Activated naive CD4-positive, alpha-beta T cell (primary cell): Measurements from ENCODE around the gene TTC3.
A peak's percentile ranks its signal among the peaks of the same experiment; 100 is the strongest.
"Not testable (repeated sequence)": the region's sequence is repeated elsewhere in the genome, so short reads cannot be mapped to it uniquely, and the experiment has no call there.

ENCODE experiments used
- DNase-seq, 4 experiments: peaks; one replicate each; lab custom pipeline; 2025; lab: John Stamatoyannopoulos, UW

Gene TTC3

DNA sequence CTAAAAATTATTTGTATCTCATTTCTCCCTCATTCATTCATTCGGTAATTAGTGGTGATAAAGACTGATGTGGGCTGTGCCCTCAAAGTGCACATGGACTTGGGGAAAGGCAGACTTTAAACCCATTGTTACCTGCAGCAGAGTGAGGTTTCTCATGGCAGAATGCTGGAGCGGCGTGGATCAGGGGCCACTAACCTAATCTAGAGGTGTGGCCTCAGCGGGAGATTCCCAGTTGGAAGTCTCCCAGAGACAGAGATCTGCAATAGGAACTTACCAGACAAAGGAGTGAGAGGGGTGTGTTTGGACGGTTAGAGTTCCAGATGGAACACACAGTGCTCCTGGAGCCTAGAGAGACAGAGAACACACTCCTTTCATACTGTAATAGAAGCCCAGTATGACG is 120.6 kb downstream of the TTC3 start:
- no peak for DNase-seq

- no peak for DNase-seq
Measured at GRCh38 chr21:37195059-37195458, 122.0 kb downstream of the TTC3 start.

GRCh38 chr21:37195610-37196009 is 122.6 kb downstream of the TTC3 start:
- no peak for DNase-seq

DNA sequence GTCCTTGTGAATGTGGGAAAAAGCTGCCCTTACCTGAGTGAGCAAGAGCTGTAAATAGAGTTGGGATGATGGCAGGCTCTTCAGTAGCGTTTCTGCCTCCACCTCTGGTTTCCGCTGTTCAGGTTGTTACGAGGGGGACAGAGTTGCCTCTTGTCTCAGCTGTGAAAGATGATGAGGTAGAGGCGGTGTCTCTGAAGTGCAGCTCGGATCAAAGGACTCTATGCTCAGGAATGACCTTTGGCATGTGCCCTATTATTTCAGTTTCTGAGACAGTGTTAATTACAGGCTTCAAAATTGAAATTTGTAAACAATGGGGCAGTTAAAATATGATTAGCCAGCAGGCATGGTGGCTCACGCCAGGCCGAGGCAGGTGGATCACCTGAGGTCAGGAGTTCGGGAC is 123.8 kb downstream of the TTC3 start:
- no peak for DNase-seq

DNA sequence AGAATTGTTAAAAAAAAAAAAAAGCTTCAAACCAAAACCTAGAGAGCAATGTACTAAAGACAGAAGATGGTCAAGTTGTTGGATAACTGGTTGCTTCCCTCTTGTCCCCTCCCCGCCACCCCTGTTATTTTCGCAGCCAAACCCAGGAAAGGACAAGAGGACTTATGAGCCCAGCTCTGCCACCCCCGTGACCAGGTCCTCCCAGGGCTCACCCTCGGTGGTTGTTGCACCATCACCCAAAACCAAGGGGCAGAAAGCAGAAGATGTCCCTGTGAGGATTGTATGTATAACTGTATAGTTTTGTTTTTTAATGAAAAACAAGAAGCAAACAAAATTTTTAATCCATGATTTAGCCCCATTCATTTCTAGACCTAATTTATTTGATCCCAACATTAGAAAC is 124.7 kb downstream of the TTC3 start:
- DNase-seq: no peak

GRCh38 chr21:37199057-37199924 is 126.2 kb downstream of the TTC3 start:
- no peak for DNase-seq

GRCh38 chr21:37200641-37201480 is 127.8 kb downstream of the TTC3 start:
- no peak for DNase-seq

DNA sequence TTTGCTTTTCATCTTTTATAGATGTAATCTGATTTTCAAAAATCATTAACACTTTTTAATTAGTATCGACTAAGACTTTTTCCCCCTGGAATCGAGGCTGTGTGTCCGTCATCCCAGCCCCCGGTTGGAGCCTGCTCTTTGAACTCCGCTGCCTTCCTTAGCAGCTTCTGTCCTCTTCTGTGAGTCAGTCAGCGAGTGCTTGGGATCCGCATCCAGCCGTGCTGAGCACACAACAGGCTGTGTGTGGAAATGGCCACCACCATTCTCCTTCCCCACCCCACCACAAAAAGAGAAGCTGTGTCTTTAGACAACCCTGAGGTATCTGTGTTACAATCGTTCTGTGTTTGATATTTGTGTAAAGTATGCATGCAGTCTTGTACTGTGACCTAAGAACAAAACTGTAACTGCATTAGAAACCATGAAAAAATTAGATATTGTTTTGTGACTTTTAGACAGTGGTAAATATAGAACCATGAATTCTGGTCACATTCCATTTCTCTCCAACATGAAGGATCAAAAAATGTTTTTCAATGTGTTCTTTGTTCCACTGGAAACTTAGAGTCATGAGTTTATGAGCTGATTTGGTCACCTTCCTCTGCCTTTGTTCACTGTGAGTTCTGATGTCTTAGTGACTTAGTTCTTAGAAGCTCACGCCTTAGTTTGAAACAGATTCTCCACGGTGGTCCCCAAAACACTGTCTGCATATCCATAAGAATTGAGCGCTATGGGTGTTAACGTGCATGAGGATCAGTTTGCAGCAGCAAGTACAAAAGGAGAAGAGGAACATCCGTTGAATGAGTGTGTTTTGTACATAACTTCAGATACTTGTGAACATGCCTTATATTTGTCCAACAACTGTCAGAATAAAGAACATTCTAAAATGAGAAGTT is 129.4 kb downstream of the TTC3 start:
- DNase-seq: no peak

- no peak for DNase-seq
Measured at GRCh38 chr21:37204580-37204979, 131.5 kb downstream of the TTC3 start.

DNA sequence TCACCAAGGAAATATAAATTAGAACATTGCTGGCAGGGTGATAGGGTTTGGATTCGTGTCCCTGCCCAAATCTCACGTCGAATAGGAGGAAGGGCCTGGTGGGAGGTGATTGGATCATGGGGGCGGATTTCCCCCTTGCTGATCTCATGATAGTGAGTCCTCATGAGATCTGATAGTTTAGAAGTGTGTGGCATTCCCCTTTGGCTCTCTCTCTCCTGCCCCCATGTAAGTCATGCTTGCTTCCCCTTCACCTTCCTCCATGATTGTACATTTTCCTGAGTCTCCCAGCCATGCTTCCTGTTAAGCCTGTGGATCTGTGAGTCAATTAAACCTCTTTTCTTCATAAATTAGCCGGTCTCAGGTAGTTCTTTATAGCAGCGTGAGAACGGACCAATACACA is 133.4 kb downstream of the TTC3 start:
- DNase-seq: no peak

DNA sequence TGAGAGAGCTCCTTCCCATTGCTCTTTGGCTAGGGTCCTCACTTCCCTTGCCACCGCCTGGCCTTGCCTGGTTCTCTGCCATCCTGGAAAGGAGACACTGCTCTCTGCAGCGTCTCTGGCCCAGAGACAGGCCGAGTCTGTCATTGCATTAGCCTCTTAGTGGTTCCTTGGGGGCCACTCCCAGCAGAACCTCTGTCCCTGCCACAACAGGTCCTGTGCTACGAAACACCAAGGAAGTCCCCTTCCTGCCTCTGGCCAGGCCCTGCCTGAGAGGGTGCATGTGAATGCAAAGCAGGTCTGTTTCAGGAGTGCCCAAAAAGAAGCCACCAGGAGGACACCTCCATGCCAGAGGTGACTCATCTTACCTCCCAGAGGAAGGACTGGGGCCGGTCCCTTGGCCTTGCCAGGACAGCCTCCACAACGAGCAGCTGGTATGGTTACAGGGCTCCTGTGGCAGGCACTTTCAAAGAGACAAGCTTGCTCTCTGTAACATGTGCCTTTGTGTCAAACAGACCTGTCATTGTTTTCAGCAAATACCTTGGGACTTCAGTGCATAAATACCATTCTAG is 134.5 kb downstream of the TTC3 start:
- no peak for DNase-seq

DNA sequence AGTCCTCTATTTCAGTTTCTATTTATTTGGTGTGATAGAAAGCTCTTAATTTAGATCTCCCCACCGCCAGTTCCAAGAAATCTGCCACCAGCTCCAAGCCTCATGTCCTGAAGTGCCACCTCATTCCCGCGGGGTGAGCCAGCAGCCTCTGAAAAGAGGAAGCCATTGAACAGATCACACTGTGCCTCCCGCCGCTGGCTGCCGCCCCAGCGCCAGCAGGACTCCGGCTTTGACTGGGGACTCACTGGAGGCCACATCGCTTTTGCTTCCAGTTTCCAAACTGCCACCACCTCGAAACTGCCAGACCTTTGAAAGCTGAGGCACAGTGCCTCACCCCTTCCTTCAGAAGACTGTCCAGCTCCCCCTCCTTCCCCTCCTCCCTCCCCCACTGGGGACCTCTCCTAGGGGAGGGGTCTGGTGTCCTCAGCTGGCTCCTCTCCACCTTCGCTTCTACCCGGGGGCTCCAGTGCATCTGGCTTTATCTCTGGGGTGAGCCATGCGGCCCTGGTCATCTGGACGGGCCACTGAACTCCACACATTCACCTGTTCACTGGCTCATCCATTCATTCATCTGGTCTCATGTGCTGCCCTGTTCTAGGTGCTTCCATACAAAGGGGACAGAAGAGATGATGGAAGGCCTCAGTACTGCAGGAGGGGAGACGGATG is 135.1 kb downstream of the TTC3 start:
- DNase-seq: no peak

- no peak for DNase-seq
Measured at GRCh38 chr21:37208741-37209225, 135.7 kb downstream of the TTC3 start.

DNA sequence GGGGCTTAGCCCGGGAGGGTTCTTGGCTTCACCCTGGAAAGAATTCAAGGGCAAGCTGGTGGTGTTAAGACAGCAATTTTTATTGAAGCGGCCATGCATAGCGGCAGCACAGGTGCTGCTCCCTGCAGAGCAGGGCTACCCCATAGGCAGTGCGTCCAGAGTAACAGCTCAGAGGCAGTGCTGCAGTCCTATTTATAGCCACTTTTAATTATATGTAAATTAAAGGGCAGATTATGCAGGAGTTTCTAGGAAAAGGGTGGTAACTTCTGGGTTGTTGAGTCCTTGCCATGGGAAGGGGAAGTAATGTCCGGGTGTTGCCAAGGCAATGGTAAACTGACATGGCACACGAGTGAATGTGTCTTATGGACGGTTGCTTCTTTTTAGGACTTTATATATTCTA is 137.1 kb downstream of the TTC3 start:
- no peak for DNase-seq

DNA sequence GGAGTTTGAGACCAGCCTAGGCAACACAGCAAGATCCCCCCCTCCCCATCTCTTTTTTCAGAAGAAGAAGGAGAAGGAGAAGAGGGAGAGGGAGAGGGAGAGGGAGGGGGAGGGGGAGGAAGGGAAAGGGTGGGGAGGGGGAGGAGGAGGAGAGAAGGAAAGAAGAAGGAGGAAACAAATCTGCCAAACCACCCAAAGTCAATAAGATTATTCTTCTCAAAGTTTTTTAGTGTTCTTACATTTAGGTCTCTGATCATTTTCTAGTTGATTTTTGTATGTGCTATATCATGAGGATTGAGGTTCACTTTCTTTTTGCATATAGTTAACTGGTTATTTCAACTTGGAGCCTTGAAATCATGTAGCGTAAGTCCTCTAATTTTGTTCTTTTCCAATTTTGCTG is 137.7 kb downstream of the TTC3 start:
- DNase-seq: no peak

- no peak for DNase-seq
Measured at GRCh38 chr21:37214952-37215351, 141.9 kb downstream of the TTC3 start.

GRCh38 chr21:37219761-37220432 is 146.8 kb downstream of the TTC3 start:
- no peak for DNase-seq

DNA sequence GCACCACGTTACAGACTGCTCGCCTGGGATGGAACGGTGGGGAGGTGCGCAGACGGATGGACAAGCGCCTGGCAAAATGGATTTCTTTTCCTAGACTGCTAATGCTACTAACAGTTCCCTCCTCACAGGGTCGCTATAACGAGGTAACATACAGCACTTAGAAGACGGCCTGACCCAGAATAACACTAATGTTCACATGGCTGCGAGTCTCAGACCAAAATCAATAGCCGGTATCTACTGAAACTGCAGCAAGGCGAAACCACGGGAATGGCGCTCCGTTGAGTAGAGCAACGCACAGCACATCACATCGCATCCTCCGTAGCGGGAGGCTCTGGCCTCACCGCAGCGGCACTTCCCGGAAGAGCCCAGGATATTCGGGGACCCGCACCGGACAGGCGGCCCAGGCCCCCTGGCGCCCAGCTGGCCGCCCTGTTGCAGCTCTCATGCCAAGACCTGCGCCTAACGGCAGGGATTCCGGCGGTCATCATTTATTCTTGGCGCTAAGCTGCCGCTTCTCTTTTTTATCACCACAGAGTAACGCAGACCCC is 147.5 kb downstream of the TTC3 start:
- no peak for DNase-seq

GRCh38 chr21:37220981-37221664 is 148.1 kb downstream of the TTC3 start:
- DNase-seq: peak; percentile 82 to 90 (median 86)

DNA sequence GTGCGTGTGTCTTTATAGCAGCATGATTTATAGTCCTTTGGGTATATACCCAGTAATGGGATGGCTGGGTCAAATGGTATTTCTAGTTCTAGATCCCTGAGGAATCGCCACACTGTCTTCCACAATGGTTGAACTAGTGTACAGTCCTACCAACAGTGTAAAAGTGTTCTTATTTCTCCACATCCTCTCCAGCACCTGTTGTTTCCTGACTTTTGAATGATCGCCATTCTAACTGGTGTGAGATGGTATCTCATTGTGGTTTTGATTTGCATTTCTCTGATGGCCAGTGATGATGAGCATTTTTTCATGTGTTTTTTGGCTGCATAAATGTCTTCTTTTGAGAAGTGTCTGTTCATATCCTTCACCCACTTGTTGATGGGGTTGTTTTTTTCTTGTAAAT is 149.2 kb downstream of the TTC3 start:
- not testable (repeated sequence) for DNase-seq
